ENCODE data around the gene EHBP1L1.
A peak's percentile ranks its signal among the peaks of the same experiment; 100 is the strongest.

EHBP1L1 gene

DNA sequence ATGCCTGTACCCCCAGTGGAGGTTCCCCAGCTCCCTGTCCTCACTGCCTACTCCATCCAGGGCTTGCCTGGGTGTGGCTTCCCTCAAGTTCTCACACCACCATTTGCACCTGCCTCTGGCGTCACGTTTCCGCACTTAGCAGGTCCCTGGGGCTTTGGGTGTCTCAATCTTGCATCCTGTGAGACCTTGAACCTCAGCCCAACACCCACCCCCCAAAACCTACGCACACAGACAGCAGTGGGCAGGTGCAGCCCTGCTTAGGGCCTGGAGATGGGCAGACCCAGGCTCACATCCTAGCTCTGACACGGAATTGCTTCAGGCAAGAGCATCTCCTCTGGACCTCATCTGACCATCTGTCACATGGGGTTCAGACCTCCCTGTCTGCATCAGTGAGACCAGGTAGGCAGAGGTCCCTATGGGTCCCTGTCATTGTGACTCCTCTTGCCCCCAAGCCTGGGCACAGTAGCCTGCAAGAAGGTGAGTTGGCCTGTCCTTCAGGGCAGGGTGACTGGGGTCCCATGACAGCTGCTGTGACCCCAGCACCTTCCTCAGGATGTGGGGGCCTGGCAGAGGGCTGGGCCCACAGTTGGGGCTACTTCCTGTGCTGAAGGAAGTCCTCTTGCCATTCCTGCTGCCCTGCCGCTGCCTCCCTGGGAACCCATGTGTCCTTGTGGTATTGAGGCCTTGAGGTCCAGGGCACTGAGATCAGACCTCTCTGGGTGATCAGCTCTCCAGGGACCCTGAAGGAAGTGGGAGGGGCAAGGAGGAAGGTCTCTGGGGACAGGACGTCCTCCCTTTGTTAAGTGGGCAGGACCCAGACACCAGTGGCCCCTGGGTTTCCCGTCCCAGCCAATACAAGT lies 64.0 kb downstream of the EHBP1L1 start:
- peak; percentile 89 for DNase-seq

- DNase-seq, result peak; percentile 61
These were observed 64.8 kb downstream of the EHBP1L1 start for GRCh38 chr11:65640483-65641296.

- no peak for DNase-seq
These were observed 65.6 kb downstream of the EHBP1L1 start for GRCh38 chr11:65641297-65642013.
